HepG2 (cell line): ENCODE measurements around the gene KSR1. TPM values are rescaled to one million over a fixed set of nuclear protein-coding genes. Genes with fewer than 3 reads are reported as not detected.

Experiments used
- ELF3 ChIP-seq: IDR thresholded peaks from 2 replicates; pipeline ENCODE4 v1.6.1; 2016; ENCODE audit warnings: missing genetic modification reagents, missing compliant biosample characterization
- ETV5 ChIP-seq: IDR thresholded peaks from 2 replicates; pipeline ENCODE4 v1.6.1; 2018; ENCODE audit warnings: missing biosample characterization, missing genetic modification reagents, inconsistent platforms, borderline replicate concordance
- MTF2 ChIP-seq: sonication (generic); formaldehyde crosslinking; IDR thresholded peaks from 2 replicates; pipeline ENCODE4 v1.5.0; 2020; ENCODE audit warnings: missing genetic modification reagents, borderline replicate concordance
- NCOA1 ChIP-seq: sonication (generic); formaldehyde crosslinking; IDR thresholded peaks from 2 replicates; pipeline ENCODE4 v1.9.0; 2021; ENCODE audit warnings: missing genetic modification reagents
- NFYB ChIP-seq: sonication (generic); formaldehyde crosslinking; IDR thresholded peaks from 2 replicates; pipeline ENCODE4 v1.4.0; 2020; ENCODE audit warnings: missing genetic modification reagents
- SOX5 ChIP-seq: IDR thresholded peaks from 2 replicates; pipeline ENCODE4 v1.6.1; 2016; ENCODE audit warnings: borderline replicate concordance
- THYN1 ChIP-seq: sonication (generic); formaldehyde crosslinking; IDR thresholded peaks from 2 replicates; pipeline ENCODE4 v1.8.1; 2023; ENCODE audit warnings: low read depth, mild to moderate bottlenecking, moderate library complexity, missing genetic modification reagents, borderline replicate concordance
- TOE1 ChIP-seq: sonication (generic); formaldehyde crosslinking; IDR thresholded peaks from 2 replicates; pipeline ENCODE4 v1.4.0; 2020; ENCODE audit warnings: mild to moderate bottlenecking, missing genetic modification reagents
- TOPORS ChIP-seq: sonication (generic); formaldehyde crosslinking; IDR thresholded peaks from 2 replicates; pipeline ENCODE4 v1.8.0; 2023; ENCODE audit warnings: mild to moderate bottlenecking, missing genetic modification reagents
- XBP1 ChIP-seq: sonication (generic); formaldehyde crosslinking; IDR thresholded peaks from 2 replicates; pipeline ENCODE4 v1.5.0; 2020; ENCODE audit warnings: missing genetic modification reagents
- ZBTB20 ChIP-seq: sonication (generic); formaldehyde crosslinking; IDR thresholded peaks from 2 replicates; pipeline ENCODE4 v1.8.1; 2023; ENCODE audit warnings: missing genetic modification reagents, low read depth, mild to moderate bottlenecking, borderline replicate concordance
- ZBTB3 ChIP-seq: sonication (generic); formaldehyde crosslinking; IDR thresholded peaks from 2 replicates; pipeline ENCODE4 v1.4.0; 2020; ENCODE audit warnings: low read depth, mild to moderate bottlenecking, moderate library complexity, missing genetic modification reagents, borderline replicate concordance
- ZFP82 ChIP-seq: sonication (generic); formaldehyde crosslinking; IDR thresholded peaks from 2 replicates; pipeline ENCODE4 v1.5.1; 2020; ENCODE audit warnings: mild to moderate bottlenecking, missing genetic modification reagents, borderline replicate concordance
- ZNF180 ChIP-seq: sonication (generic); formaldehyde crosslinking; IDR thresholded peaks from 2 replicates; pipeline ENCODE4 v1.4.0; 2020; ENCODE audit warnings: low read depth, missing genetic modification reagents, borderline replicate concordance
- ZNF317 ChIP-seq: sonication (generic); formaldehyde crosslinking; IDR thresholded peaks from 2 replicates; pipeline ENCODE4 v1.5.0; 2020; ENCODE audit warnings: mild to moderate bottlenecking, missing genetic modification reagents
- ZNF484 ChIP-seq: sonication (generic); formaldehyde crosslinking; IDR thresholded peaks from 2 replicates; pipeline ENCODE4 v1.5.1; 2020; ENCODE audit warnings: mild to moderate bottlenecking, low read depth, missing genetic modification reagents, borderline replicate concordance
- ZNF792 ChIP-seq: IDR thresholded peaks from 2 replicates; pipeline ENCODE4 v1.6.1; 2016
- polyA plus RNA-seq, 8 experiments: library from polyadenylated mRNA; depleted of rRNA in 3 of 8; stranded (reverse) in 7 of 8; unstranded in 1 of 8; fragments of >200 nt; fragmentation: Illumina TruSeq in 4 of 8; extraction: Trizol in 4 of 8; gene quantifications; 2 replicates each; pipeline versions ENCODE4 v1.2.1 to v1.2.3, GENCODE V29; 2011 to 2016; ENCODE audit warnings: low read depth in 4 of 8, missing spikeins in 1 of 8, mixed read lengths in 1 of 8; ENCODE audit not compliant: insufficient read depth in 1 of 8
- total RNA-seq, 5 experiments: library from RNA; depleted of rRNA; stranded (reverse); fragments of >200 nt; fragmentation: Illumina TruSeq; extraction: Trizol; gene quantifications; 2 replicates each; pipeline ENCODE4 v1.2.3, GENCODE V29; 2016; ENCODE audit warnings: low read depth in 1 of 5
- TF ChIP-seq, protein P1 (sequence below): sonication (generic); formaldehyde crosslinking; IDR thresholded peaks from 2 replicates; pipeline ENCODE4 v1.5.1; 2020; ENCODE audit warnings: missing genetic modification reagents, mild to moderate bottlenecking, borderline replicate concordance
- TF ChIP-seq, protein P2 (sequence below): sonication (generic); formaldehyde crosslinking; IDR thresholded peaks from 2 replicates; pipeline ENCODE4 v1.4.0; 2020; ENCODE audit warnings: missing genetic modification reagents
- TF ChIP-seq, protein P3 (sequence below): sonication (generic); formaldehyde crosslinking; IDR thresholded peaks from 2 replicates; pipeline ENCODE4 v1.4.0; 2020; ENCODE audit warnings: low read depth, mild to moderate bottlenecking, missing genetic modification reagents
- TF ChIP-seq, protein P4 (sequence below): sonication (generic); formaldehyde crosslinking; IDR thresholded peaks from 2 replicates; pipeline ENCODE4 v1.8.1; 2022; ENCODE audit warnings: low read depth, mild to moderate bottlenecking, missing genetic modification reagents

KSR1 gene
- total and polyA plus RNA-seq, 2 of the 13 experiments (the other 11 are each of a cell fraction or from before 2014, with no cell fraction given) = 10.1 to 16.6 TPM

DNA sequence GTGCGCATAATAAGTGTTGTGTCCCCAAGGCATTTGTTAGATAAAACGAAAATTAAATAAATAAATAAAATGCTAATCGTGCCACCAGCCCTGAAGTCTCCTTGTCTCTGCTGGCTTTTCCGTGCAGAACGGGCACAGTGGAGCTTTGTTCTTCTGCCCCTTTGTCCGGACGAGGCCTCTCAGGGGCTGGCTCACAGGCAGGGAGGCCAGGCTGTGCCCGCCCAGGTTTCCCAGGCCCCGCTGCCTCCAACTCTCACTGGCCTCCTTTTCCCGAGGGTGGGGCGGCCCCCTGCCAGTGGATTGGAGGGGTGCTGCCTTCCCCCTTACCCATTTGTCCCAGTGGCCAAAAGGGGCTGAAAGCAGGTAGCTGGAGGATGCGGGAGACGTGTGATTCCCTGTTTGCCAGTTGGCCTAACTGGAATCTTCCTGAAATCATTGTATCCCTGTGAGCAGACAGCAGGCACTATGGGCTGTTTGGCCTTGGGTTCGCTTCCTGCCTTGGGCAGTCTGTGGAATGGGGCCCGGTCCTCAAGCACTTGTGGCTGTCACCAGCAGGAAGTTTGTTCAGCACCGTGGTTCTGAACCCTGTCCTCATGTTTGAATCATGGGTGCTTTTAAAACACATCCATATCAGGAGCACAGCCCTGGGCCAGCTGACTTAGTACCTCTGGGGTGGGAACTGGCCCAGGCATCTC lies 64.4 kb downstream of the KSR1 start (continued):
- no peak for TF ChIP-seq ZNF484 (CRISPR knock-in tag)
- TF ChIP-seq, protein P1, sequence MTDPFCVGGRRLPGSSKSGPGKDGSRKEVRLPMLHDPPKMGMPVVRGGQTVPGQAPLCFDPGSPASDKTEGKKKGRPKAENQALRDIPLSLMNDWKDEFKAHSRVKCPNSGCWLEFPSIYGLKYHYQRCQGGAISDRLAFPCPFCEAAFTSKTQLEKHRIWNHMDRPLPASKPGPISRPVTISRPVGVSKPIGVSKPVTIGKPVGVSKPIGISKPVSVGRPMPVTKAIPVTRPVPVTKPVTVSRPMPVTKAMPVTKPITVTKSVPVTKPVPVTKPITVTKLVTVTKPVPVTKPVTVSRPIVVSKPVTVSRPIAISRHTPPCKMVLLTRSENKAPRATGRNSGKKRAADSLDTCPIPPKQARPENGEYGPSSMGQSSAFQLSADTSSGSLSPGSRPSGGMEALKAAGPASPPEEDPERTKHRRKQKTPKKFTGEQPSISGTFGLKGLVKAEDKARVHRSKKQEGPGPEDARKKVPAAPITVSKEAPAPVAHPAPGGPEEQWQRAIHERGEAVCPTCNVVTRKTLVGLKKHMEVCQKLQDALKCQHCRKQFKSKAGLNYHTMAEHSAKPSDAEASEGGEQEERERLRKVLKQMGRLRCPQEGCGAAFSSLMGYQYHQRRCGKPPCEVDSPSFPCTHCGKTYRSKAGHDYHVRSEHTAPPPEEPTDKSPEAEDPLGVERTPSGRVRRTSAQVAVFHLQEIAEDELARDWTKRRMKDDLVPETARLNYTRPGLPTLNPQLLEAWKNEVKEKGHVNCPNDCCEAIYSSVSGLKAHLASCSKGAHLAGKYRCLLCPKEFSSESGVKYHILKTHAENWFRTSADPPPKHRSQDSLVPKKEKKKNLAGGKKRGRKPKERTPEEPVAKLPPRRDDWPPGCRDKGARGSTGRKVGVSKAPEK (CRISPR knock-in tag) = no peak
- TF ChIP-seq ZBTB3 = no peak
- no peak for TF ChIP-seq THYN1 (CRISPR knock-in tag)
- no peak for TF ChIP-seq ZNF792
- TF ChIP-seq, protein P2, sequence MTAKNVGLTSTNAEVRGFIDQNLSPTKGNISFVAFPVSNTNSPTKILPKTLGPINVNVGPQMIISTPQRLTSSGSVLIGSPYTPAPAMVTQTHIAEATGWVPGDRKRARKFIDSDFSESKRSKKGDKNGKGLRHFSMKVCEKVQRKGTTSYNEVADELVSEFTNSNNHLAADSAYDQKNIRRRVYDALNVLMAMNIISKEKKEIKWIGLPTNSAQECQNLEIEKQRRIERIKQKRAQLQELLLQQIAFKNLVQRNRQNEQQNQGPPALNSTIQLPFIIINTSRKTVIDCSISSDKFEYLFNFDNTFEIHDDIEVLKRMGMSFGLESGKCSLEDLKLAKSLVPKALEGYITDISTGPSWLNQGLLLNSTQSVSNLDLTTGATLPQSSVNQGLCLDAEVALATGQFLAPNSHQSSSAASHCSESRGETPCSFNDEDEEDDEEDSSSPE (CRISPR knock-in tag) = peak; percentile 16; the same call in 1 of the 2 replicates
- TF ChIP-seq, protein P3, sequence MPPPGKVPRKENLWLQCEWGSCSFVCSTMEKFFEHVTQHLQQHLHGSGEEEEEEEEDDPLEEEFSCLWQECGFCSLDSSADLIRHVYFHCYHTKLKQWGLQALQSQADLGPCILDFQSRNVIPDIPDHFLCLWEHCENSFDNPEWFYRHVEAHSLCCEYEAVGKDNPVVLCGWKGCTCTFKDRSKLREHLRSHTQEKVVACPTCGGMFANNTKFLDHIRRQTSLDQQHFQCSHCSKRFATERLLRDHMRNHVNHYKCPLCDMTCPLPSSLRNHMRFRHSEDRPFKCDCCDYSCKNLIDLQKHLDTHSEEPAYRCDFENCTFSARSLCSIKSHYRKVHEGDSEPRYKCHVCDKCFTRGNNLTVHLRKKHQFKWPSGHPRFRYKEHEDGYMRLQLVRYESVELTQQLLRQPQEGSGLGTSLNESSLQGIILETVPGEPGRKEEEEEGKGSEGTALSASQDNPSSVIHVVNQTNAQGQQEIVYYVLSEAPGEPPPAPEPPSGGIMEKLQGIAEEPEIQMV (CRISPR knock-in tag) = no peak
- no peak for TF ChIP-seq ZBTB20
- no peak; the same call in 1 of the 2 replicates for TF ChIP-seq SOX5 (CRISPR knock-in tag)
- TF ChIP-seq ETV5 = peak; percentile 86
- TF ChIP-seq MTF2 (CRISPR knock-in tag) = no peak
- no peak for TF ChIP-seq TOE1
- no peak for TF ChIP-seq ZFP82 (CRISPR knock-in tag)
- TF ChIP-seq, protein P4, sequence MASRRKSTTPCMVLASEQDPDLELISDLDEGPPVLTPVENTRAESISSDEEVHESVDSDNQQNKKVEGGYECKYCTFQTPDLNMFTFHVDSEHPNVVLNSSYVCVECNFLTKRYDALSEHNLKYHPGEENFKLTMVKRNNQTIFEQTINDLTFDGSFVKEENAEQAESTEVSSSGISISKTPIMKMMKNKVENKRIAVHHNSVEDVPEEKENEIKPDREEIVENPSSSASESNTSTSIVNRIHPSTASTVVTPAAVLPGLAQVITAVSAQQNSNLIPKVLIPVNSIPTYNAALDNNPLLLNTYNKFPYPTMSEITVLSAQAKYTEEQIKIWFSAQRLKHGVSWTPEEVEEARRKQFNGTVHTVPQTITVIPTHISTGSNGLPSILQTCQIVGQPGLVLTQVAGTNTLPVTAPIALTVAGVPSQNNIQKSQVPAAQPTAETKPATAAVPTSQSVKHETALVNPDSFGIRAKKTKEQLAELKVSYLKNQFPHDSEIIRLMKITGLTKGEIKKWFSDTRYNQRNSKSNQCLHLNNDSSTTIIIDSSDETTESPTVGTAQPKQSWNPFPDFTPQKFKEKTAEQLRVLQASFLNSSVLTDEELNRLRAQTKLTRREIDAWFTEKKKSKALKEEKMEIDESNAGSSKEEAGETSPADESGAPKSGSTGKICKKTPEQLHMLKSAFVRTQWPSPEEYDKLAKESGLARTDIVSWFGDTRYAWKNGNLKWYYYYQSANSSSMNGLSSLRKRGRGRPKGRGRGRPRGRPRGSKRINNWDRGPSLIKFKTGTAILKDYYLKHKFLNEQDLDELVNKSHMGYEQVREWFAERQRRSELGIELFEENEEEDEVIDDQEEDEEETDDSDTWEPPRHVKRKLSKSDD = no peak
- TF ChIP-seq ZNF180 (CRISPR knock-in tag) = no peak
- no peak for TF ChIP-seq NCOA1
- no peak for TF ChIP-seq TOPORS (CRISPR knock-in tag)
- no peak for TF ChIP-seq XBP1 (CRISPR knock-in tag)
- peak; percentile 78 for TF ChIP-seq ELF3 (CRISPR knock-in tag)
- TF ChIP-seq NFYB (CRISPR knock-in tag) = no peak
- TF ChIP-seq ZNF317 (CRISPR knock-in tag) = peak; percentile 37; the same call in 1 of the 2 replicates
